HepG2 (cell line): ENCODE results near the gene GRIN3A. TPM values are rescaled to one million over a fixed set of nuclear protein-coding genes. Genes with fewer than 3 reads are reported as not detected.

Experiments
- GRHL1 ChIP-seq: sonication (generic); formaldehyde crosslinking; conservative IDR thresholded peaks from 2 replicates; pipeline ENCODE4 v1.8.0; 2022; ENCODE audit warnings: missing genetic modification reagents
- HMGXB3 ChIP-seq: sonication (generic); formaldehyde crosslinking; IDR thresholded peaks from 2 replicates; pipeline ENCODE4 v1.4.0; 2020; ENCODE audit warnings: missing genetic modification reagents, borderline replicate concordance
- HNRNPK ChIP-seq: fragments of 200-400 bp; formaldehyde crosslinking; IDR thresholded peaks from 2 replicates; pipeline ENCODE4 v1.6.1; 2018; ENCODE audit warnings: low read length, low read depth, moderate library complexity, mild to moderate bottlenecking; ENCODE audit not compliant: poor library complexity, severe bottlenecking
- KDM5B ChIP-seq: sonication (generic); formaldehyde crosslinking; IDR thresholded peaks from 2 replicates; pipeline ENCODE4 v1.4.0; 2020; ENCODE audit warnings: missing genetic modification reagents, mild to moderate bottlenecking, borderline replicate concordance
- MAFK ChIP-seq, 2 experiments: IDR thresholded peaks in 1 of 2; conservative IDR thresholded peaks in 1 of 2; 2 replicates each; pipeline ENCODE4 v1.6.1; 2011; ENCODE audit warnings: improper control_type of control experiment in 2 of 2, low read length in 2 of 2
- SYNCRIP ChIP-seq: fragments of 200-400 bp; formaldehyde crosslinking; IDR thresholded peaks from 2 replicates; pipeline ENCODE4 v1.6.1; 2018; ENCODE audit warnings: mild to moderate bottlenecking, low read depth, low read length; ENCODE audit not compliant: insufficient read depth
- THAP8 ChIP-seq: sonication (generic); formaldehyde crosslinking; IDR thresholded peaks from 2 replicates; pipeline ENCODE4 v1.5.1; 2020; ENCODE audit warnings: missing genetic modification reagents, mild to moderate bottlenecking, borderline replicate concordance
- UBTF ChIP-seq: sonication (generic); formaldehyde crosslinking; IDR thresholded peaks from 2 replicates; pipeline ENCODE4 v1.4.0; 2020; ENCODE audit warnings: mild to moderate bottlenecking, missing genetic modification reagents
- ZFYVE20 ChIP-seq: sonication (generic); formaldehyde crosslinking; IDR thresholded peaks from 2 replicates; pipeline ENCODE4 v1.8.0; 2023; ENCODE audit warnings: low read depth, mild to moderate bottlenecking, moderate library complexity, missing genetic modification reagents, borderline replicate concordance
- ZNF572 ChIP-seq: sonication (generic); formaldehyde crosslinking; IDR thresholded peaks from 2 replicates; pipeline ENCODE4 v1.5.1; 2020; ENCODE audit warnings: mild to moderate bottlenecking, missing genetic modification reagents
- ZNF768 ChIP-seq: sonication (generic); formaldehyde crosslinking; IDR thresholded peaks from 2 replicates; pipeline ENCODE4 v1.4.0; 2020; ENCODE audit warnings: missing genetic modification reagents
- polyA plus RNA-seq, 8 experiments: library from polyadenylated mRNA; depleted of rRNA in 3 of 8; stranded (reverse) in 7 of 8; unstranded in 1 of 8; fragments of >200 nt; fragmentation: Illumina TruSeq in 4 of 8; extraction: Trizol in 4 of 8; gene quantifications; 2 replicates each; pipeline versions ENCODE4 v1.2.1 to v1.2.3, GENCODE V29; 2011 to 2016; ENCODE audit warnings: low read depth in 4 of 8, missing spikeins in 1 of 8, mixed read lengths in 1 of 8; ENCODE audit not compliant: insufficient read depth in 1 of 8
- total RNA-seq, 5 experiments: library from RNA; depleted of rRNA; stranded (reverse); fragments of >200 nt; fragmentation: Illumina TruSeq; extraction: Trizol; gene quantifications; 2 replicates each; pipeline ENCODE4 v1.2.3, GENCODE V29; 2016; ENCODE audit warnings: low read depth in 1 of 5
- TF ChIP-seq, protein P1 (sequence below): sonication (generic); formaldehyde crosslinking; IDR thresholded peaks from 2 replicates; pipeline ENCODE4 v1.4.0; 2020; ENCODE audit warnings: mild to moderate bottlenecking, missing genetic modification reagents
- TF ChIP-seq, protein P2 (sequence below): sonication (generic); formaldehyde crosslinking; conservative IDR thresholded peaks from 2 replicates; pipeline ENCODE4 v1.4.0; 2020; ENCODE audit warnings: missing genetic modification reagents

The GRIN3A gene
- total and polyA plus RNA-seq, 2 of the 13 experiments (the other 11 are each of a cell fraction or from before 2014, with no cell fraction given): not detected

DNA sequence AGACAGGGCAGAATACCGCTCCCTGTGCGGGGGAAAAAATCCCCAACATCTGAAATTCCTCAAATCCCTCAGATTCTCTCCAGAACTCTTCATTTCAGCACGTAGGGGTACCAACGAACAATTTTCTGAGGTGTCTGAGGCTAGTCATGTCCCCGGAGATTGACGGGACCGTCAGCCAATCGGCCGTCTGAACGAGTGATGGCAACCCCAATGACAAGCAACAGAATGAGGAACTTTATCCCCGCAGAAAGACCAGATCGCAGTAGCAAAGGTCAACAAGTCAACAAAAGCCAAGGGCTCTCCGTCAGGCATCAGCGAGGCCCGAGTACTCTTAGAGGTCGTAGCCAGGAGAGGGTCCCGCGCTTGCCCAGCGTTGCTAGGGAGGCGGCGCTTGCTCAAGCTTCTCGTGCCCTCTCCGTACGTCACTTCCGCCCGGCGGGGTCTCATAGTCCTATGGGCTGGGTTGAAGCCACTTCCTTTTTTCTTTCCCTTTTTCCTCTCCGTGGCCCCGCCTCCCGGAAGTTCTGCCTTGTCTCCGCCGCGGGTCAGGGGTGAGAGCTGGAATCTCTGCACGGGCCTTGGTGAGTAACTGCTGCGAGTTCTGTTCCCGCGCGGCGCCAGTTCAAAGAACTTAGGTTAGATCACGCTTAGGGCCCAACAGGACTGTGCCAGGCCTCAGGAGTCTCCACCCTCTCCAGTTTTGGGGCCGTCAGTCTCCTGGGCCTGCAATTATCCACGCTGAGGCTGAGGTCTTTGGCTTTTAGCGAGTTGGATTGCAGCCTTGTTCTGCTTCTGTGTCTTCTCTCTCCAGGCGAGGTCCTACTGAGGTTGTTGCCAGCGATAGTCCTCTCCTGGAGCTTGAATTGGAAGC is 204.9 kb downstream of the GRIN3A start, which contains the start of gene RNF20 (continued):
- TF ChIP-seq, protein P1, sequence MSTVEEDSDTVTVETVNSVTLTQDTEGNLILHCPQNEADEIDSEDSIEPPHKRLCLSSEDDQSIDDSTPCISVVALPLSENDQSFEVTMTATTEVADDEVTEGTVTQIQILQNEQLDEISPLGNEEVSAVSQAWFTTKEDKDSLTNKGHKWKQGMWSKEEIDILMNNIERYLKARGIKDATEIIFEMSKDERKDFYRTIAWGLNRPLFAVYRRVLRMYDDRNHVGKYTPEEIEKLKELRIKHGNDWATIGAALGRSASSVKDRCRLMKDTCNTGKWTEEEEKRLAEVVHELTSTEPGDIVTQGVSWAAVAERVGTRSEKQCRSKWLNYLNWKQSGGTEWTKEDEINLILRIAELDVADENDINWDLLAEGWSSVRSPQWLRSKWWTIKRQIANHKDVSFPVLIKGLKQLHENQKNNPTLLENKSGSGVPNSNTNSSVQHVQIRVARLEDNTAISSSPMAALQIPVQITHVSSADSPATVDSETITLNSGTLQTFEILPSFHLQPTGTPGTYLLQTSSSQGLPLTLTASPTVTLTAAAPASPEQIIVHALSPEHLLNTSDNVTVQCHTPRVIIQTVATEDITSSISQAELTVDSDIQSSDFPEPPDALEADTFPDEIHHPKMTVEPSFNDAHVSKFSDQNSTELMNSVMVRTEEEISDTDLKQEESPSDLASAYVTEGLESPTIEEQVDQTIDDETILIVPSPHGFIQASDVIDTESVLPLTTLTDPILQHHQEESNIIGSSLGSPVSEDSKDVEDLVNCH: no peak
- TF ChIP-seq THAP8 (CRISPR knock-in tag) (no peak), ZFYVE20 (no peak), HNRNPK (no peak), SYNCRIP (no peak), ZNF768 (CRISPR knock-in tag) (no peak), UBTF (CRISPR knock-in tag) (peak; percentile 54; the same call in 1 of the 2 replicates), GRHL1 (no peak), KDM5B (CRISPR knock-in tag) (peak; percentile 39; the same call in 1 of the 2 replicates), MAFK (conservative IDR thresholded peaks at IDR 0.05 in 1 of 2, IDR thresholded peaks at IDR 0.05 in 1 of 2; ENCODE audit: low read length in 2 of 2) (no peak), ZNF572 (CRISPR knock-in tag) (0 out of 2 replicates have a peak, but pooled peaks have one; percentile 18), HMGXB3 (no peak)
- TF ChIP-seq, protein P2, sequence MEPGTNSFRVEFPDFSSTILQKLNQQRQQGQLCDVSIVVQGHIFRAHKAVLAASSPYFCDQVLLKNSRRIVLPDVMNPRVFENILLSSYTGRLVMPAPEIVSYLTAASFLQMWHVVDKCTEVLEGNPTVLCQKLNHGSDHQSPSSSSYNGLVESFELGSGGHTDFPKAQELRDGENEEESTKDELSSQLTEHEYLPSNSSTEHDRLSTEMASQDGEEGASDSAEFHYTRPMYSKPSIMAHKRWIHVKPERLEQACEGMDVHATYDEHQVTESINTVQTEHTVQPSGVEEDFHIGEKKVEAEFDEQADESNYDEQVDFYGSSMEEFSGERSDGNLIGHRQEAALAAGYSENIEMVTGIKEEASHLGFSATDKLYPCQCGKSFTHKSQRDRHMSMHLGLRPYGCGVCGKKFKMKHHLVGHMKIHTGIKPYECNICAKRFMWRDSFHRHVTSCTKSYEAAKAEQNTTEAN (CRISPR knock-in tag): 0 out of 2 replicates have a peak, but pooled peaks have one; percentile 39
